Measurements from ENCODE around the gene ATG13. TPM values are rescaled to one million over a fixed set of nuclear protein-coding genes. Genes with fewer than 3 reads are reported as not detected.

ATG13 gene
- total RNA-seq, 2 donors from 2014 or later = 36.8 to 76.8 TPM

DNA sequence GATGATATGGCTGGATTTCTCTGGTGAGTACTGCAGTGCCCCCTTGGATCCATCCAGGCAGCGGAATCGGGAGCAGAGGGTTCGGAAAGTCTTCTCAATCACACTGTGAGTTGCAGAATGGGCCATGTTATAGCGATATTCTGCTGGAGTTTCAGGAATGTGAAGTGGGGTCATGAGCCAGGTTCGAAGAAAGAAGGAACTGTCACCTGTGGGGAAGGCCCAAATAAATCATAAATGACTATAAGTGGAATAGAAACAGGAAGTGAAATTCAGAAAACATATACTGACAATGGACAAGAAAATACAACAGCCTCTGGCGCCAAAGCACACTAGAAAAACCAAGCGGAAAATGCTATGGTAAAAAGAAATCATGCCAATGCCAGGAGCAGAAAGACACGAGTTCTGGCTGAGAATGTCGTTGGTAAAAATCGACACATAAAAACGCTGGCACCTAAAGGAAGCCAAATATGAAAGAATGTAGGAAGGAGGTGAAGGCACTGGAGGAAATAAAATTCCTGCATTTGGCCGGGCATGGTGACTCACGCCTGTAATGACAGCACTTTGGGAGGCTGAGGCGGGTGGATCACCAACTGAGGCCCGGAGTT, 13.5 kb upstream of the ATG13 start:
- no peak for TF ChIP-seq POLR2A (IDR thresholded peaks at IDR 0.05)
- TF ChIP-seq, protein P1, sequence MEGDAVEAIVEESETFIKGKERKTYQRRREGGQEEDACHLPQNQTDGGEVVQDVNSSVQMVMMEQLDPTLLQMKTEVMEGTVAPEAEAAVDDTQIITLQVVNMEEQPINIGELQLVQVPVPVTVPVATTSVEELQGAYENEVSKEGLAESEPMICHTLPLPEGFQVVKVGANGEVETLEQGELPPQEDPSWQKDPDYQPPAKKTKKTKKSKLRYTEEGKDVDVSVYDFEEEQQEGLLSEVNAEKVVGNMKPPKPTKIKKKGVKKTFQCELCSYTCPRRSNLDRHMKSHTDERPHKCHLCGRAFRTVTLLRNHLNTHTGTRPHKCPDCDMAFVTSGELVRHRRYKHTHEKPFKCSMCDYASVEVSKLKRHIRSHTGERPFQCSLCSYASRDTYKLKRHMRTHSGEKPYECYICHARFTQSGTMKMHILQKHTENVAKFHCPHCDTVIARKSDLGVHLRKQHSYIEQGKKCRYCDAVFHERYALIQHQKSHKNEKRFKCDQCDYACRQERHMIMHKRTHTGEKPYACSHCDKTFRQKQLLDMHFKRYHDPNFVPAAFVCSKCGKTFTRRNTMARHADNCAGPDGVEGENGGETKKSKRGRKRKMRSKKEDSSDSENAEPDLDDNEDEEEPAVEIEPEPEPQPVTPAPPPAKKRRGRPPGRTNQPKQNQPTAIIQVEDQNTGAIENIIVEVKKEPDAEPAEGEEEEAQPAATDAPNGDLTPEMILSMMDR (IDR thresholded peaks at IDR 0.05) = no peak
- H3K9me3 ChIP-seq = no peaks in the 10 kb centered on the region
- H3K27ac ChIP-seq = no peak overlapping the region
- ATAC-seq (no peak), DNase-seq (no peak)
- H3K4me1 ChIP-seq = no peaks in the 10 kb centered on the region
- 89 to 93% methylated on average over 15 of the region's 15 CpGs for WGBS, 2 donors
- H3K36me3 ChIP-seq (replicated peaks in 1 of 2; ENCODE audit: insufficient read depth in 1 of 2, low read depth in 2 of 2) = no peaks in the 10 kb centered on the region
- H3K4me3 ChIP-seq = no peak overlapping the region
- intact Hi-C loops (cut with DNase I) = no loop called here
- no peaks in the 10 kb centered on the region for H3K27me3 ChIP-seq

DNA sequence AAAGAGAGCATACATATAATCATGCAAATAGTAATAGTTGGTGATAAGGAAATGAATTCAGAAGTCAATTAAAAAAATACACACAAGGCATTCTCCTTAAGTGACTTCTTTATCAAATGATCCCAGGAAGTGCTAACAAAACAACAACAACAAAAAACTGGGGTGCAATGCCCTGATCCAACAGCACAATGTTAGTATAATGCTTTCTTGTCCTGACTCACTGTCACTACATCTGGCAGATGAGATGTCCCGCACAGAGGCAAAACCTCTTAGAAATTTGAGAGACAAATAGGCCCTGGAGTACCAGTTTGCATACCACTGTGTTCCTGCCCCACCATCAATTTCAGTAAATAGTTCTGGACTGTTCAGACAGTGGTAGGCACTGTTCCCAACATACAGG, 12.6 kb upstream of the ATG13 start:
- ATAC-seq = no peak
- H3K4me1 ChIP-seq = no peaks in the 10 kb centered on the region

DNA sequence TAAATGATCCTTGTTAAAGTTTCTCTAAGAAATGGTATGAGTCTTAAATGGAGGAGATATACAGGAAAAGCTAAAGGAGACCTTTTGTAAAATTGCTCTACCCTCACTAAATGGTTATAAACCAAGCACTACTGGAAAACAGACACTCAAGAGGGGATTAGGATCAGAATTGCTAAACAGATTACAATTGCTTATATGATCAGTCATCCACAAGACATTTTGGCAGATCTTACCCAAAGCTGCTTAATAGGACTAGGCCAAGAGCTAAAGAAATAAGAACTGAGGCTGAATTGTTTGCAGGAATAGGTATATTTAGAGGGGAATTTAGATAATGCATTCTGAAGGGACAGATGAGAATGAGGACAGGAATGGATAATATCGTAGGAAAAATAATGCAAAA, 9.8 kb upstream of the ATG13 start:
- H3K27me3 ChIP-seq = no peaks in the 10 kb centered on the region
- TF ChIP-seq POLR2A (IDR thresholded peaks at IDR 0.05) = no peak
- intact Hi-C loops (cut with DNase I) = no loop called here
- H3K27ac ChIP-seq = no peak overlapping the region
- H3K9me3 ChIP-seq = no peaks in the 10 kb centered on the region
- H3K36me3 ChIP-seq (replicated peaks in 1 of 2; ENCODE audit: insufficient read depth in 1 of 2, low read depth in 2 of 2) = no peaks in the 10 kb centered on the region
- H3K4me3 ChIP-seq = no peak overlapping the region
- ATAC-seq = no peak
- 60 to 82% methylated on average over 1 of the region's 1 CpG for WGBS, 2 donors
- no peak for DNase-seq
- H3K4me1 ChIP-seq = peaks cover 13% of the 10 kb centered on the region

More for the DNA sequence above, 12.6 kb upstream of the ATG13 start:
- WGBS, 2 donors = 93 to 100% methylated on average over 1 of the region's 1 CpG
- Histone ChIP-seq H3K4me3 (no peak overlapping the region), H3K36me3 (replicated peaks in 1 of 2; ENCODE audit: insufficient read depth in 1 of 2, low read depth in 2 of 2) (no peaks in the 10 kb centered on the region), H3K9me3 (no peaks in the 10 kb centered on the region), H3K27ac (no peak overlapping the region), H3K27me3 (no peaks in the 10 kb centered on the region)
- intact Hi-C loops (cut with DNase I) = no loop called here
- no peak for DNase-seq
- no peak for TF ChIP-seq POLR2A (IDR thresholded peaks at IDR 0.05)
- TF ChIP-seq, protein P1 (IDR thresholded peaks at IDR 0.05) = no peak

DNA sequence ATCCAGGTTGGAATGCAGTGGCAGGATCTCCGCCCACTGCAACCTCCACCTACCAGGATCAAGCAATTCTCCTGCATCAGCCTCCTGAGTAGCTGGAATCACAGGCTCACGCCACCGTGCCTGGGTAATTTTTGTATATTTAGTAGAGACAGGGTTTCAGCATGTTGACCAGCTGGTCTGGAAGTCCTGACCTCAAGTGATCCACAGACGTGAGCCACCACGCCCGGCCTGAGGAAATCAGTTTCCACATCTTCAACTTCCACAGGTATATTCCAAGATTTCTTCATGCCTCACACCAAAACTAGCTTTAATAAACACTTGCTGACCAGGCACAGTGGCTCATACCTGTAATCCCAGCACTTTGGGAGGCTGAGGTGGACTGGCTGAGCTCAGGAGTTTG, 8.0 kb upstream of the ATG13 start:
- Histone ChIP-seq H3K27ac (no peak overlapping the region), H3K27me3 (no peaks in the 10 kb centered on the region), H3K36me3 (replicated peaks in 1 of 2; ENCODE audit: insufficient read depth in 1 of 2, low read depth in 2 of 2) (no peaks in the 10 kb centered on the region), H3K4me3 (no peak overlapping the region), H3K4me1 (peaks cover 13% of the 10 kb centered on the region), H3K9me3 (no peaks in the 10 kb centered on the region)
- 89 to 100% methylated on average over 3 to 6 of the region's 6 CpGs for WGBS, 2 donors
- ATAC-seq = no peak
- intact Hi-C loops (cut with DNase I) = no loop called here
- no peak for DNase-seq
- no peak for TF ChIP-seq POLR2A (IDR thresholded peaks at IDR 0.05)
- TF ChIP-seq, protein P1 (IDR thresholded peaks at IDR 0.05) = no peak

DNA sequence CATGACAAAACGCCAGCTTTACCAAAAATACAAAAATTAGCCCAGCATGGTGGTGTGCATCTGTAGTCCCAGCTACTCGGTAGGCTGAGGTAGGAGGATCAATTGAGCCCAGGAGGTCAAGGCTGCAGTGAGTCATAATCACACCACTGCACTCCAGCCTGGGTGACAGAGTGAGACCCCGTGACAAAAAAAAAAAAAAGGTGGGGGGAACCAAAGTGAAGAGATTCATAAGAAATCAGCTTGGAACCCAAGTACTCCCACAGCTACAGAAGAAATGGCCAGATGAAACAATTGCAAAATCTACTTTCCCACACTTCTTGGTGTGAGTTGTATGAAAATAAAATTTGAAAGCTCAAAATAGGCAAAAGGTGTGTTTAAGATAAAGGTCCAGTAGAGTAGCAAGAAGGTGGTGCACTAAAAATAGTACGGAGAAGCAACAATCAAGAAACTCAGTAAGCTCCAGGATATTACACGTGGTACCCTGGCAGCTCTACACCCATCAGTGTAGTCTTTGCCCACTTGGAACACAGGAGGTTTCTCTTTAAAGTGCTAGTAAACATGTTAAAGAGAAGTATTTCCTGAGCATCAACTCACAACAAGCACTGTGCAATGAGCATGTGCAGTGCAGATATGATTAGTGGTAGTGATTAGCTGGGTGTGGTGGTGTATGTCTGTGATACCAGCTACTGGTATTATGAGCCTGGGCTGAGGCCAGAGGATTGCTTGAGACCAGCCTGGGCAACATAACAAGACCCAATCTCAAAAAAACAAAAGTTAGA, 5.6 kb upstream of the ATG13 start:
- TF ChIP-seq, protein P1 (IDR thresholded peaks at IDR 0.05) = no peak
- no peak for TF ChIP-seq POLR2A (IDR thresholded peaks at IDR 0.05)
- WGBS, 2 donors = 47 to 48% methylated on average over 5 of the region's 5 CpGs
- intact Hi-C loops (cut with DNase I) = no loop called here
- no peak for ATAC-seq
- DNase-seq = no peak
- H3K36me3 ChIP-seq (replicated peaks in 1 of 2; ENCODE audit: insufficient read depth in 1 of 2, low read depth in 2 of 2) = no peaks in the 10 kb centered on the region
- H3K9me3 ChIP-seq = no peaks in the 10 kb centered on the region
- peaks cover 31% of the 10 kb centered on the region for H3K4me1 ChIP-seq
- H3K4me3 ChIP-seq = no peak overlapping the region
- no peaks in the 10 kb centered on the region for H3K27me3 ChIP-seq
- no peak overlapping the region for H3K27ac ChIP-seq
